Cerebellar nuclear complex (tissue), 1 donor: ENCODE measurements around the gene TBC1D5.

Source experiments
- DNase-seq, 2 experiments: peaks; one replicate each; lab custom pipeline; 2025; lab: John Stamatoyannopoulos, UW

The TBC1D5 gene

GRCh38 chr3:17349093-17349492 lies 393.3 kb downstream of the TBC1D5 start:
- no peak for DNase-seq

GRCh38 chr3:17342119-17342518 lies 400.3 kb downstream of the TBC1D5 start:
- DNase-seq, result no peak

- DNase-seq, result no peak
Measured at GRCh38 chr3:17340693-17341092, 401.7 kb downstream of the TBC1D5 start.

- no peak for DNase-seq
Measured at GRCh38 chr3:17340261-17340660, 402.2 kb downstream of the TBC1D5 start.

GRCh38 chr3:17339132-17339575 lies 403.3 kb downstream of the TBC1D5 start:
- peak in 1 of 2 experiments; percentile 7 for DNase-seq

GRCh38 chr3:17336291-17336690 lies 406.1 kb downstream of the TBC1D5 start:
- no peak for DNase-seq

GRCh38 chr3:17333893-17334292 lies 408.5 kb downstream of the TBC1D5 start:
- no peak for DNase-seq

- DNase-seq, result no peak
Measured at GRCh38 chr3:17333446-17333845, 409.0 kb downstream of the TBC1D5 start.

- no peak for DNase-seq
Measured at GRCh38 chr3:17330660-17331059, 411.8 kb downstream of the TBC1D5 start.

GRCh38 chr3:17329927-17330326 lies 412.5 kb downstream of the TBC1D5 start:
- DNase-seq, result no peak

- no peak for DNase-seq
Measured at GRCh38 chr3:17322106-17322793, 420.2 kb downstream of the TBC1D5 start.

GRCh38 chr3:17320266-17320665 lies 422.2 kb downstream of the TBC1D5 start:
- no peak for DNase-seq

- no peak for DNase-seq
Measured at GRCh38 chr3:17315897-17316296, 426.5 kb downstream of the TBC1D5 start.

GRCh38 chr3:17314171-17314570 lies 428.3 kb downstream of the TBC1D5 start:
- DNase-seq, result no peak

GRCh38 chr3:17313746-17314145 lies 428.7 kb downstream of the TBC1D5 start:
- no peak for DNase-seq

GRCh38 chr3:17310983-17311382 lies 431.4 kb downstream of the TBC1D5 start:
- DNase-seq, result no peak

- no peak for DNase-seq
Measured at GRCh38 chr3:17307887-17308286, 434.5 kb downstream of the TBC1D5 start.

- DNase-seq, result no peak
Measured at GRCh38 chr3:17307482-17307881, 434.9 kb downstream of the TBC1D5 start.

- no peak for DNase-seq
Measured at GRCh38 chr3:17304969-17305368, 437.5 kb downstream of the TBC1D5 start.

- DNase-seq, result no peak
Measured at GRCh38 chr3:17302774-17303173, 439.7 kb downstream of the TBC1D5 start.

GRCh38 chr3:17302170-17302569 lies 440.3 kb downstream of the TBC1D5 start:
- DNase-seq, result no peak

- no peak for DNase-seq
Measured at GRCh38 chr3:17301271-17301670, 441.2 kb downstream of the TBC1D5 start.

- DNase-seq, result no peak
Measured at GRCh38 chr3:17300441-17300840, 442.0 kb downstream of the TBC1D5 start.

GRCh38 chr3:17298038-17298437 lies 444.4 kb downstream of the TBC1D5 start:
- no peak for DNase-seq
